UCSD-AML1 (cell line): ENCODE results near the gene LRFN2.

ENCODE experiments used
- DNase-seq: peaks from one replicate; lab custom pipeline; 2025; ENCODE audit not compliant: unreplicated experiment; lab: John Stamatoyannopoulos, UW

Gene LRFN2

GRCh38 chr6:40587240-40588069, at the start of gene LRFN2:
Gene LRFN2 (minus strand): TSS chr6:40587364.
- DNase-seq: peak; percentile 66

- DNase-seq: no peak
Measured at GRCh38 chr6:40634429-40634828, 47.3 kb upstream of the LRFN2 start.

GRCh38 chr6:40631744-40632143, 44.6 kb upstream of the LRFN2 start:
- DNase-seq: no peak

- DNase-seq: no peak
Measured at GRCh38 chr6:40630488-40630887, 43.3 kb upstream of the LRFN2 start.

GRCh38 chr6:40630051-40630450, 42.9 kb upstream of the LRFN2 start:
- DNase-seq: no peak

GRCh38 chr6:40629463-40629862, 42.3 kb upstream of the LRFN2 start:
- DNase-seq: no peak

GRCh38 chr6:40627316-40627715, 40.2 kb upstream of the LRFN2 start:
- DNase-seq: no peak

GRCh38 chr6:40626886-40627285, 39.7 kb upstream of the LRFN2 start:
- no peak for DNase-seq

- no peak for DNase-seq
Measured at GRCh38 chr6:40623932-40624331, 36.8 kb upstream of the LRFN2 start.

GRCh38 chr6:40623178-40623577, 36.0 kb upstream of the LRFN2 start:
- DNase-seq: no peak

GRCh38 chr6:40620574-40621240, 33.5 kb upstream of the LRFN2 start:
- no peak for DNase-seq

GRCh38 chr6:40614671-40615070, 27.5 kb upstream of the LRFN2 start:
- no peak for DNase-seq

GRCh38 chr6:40611912-40612311, 24.7 kb upstream of the LRFN2 start:
- no peak for DNase-seq

GRCh38 chr6:40611434-40611833, 24.3 kb upstream of the LRFN2 start:
- DNase-seq: no peak

- no peak for DNase-seq
Measured at GRCh38 chr6:40610229-40610628, 23.1 kb upstream of the LRFN2 start.

GRCh38 chr6:40606981-40607380, 19.8 kb upstream of the LRFN2 start:
- no peak for DNase-seq

GRCh38 chr6:40606526-40606925, 19.4 kb upstream of the LRFN2 start:
- no peak for DNase-seq

- no peak for DNase-seq
Measured at GRCh38 chr6:40604082-40604481, 16.9 kb upstream of the LRFN2 start.

GRCh38 chr6:40599555-40599954, 12.4 kb upstream of the LRFN2 start:
- DNase-seq: no peak

GRCh38 chr6:40598516-40598915, 11.4 kb upstream of the LRFN2 start:
- DNase-seq: no peak

- DNase-seq: no peak
Measured at GRCh38 chr6:40597301-40597700, 10.1 kb upstream of the LRFN2 start.

GRCh38 chr6:40588480-40588879, 1.3 kb upstream of the LRFN2 start:
- DNase-seq: no peak

- no peak for DNase-seq
Measured at GRCh38 chr6:40588070-40588384, 863 bp upstream of the LRFN2 start.
